Endodermal cell (in vitro differentiated cells): ENCODE results near the gene TATDN2. TPM values are rescaled to one million over a fixed set of nuclear protein-coding genes. Genes with fewer than 3 reads are reported as not detected.
"Not testable (repeated sequence)": the region's sequence is repeated elsewhere in the genome, so short reads cannot be mapped to it uniquely, and the experiment has no call there.

Experiments
- DNase-seq: peaks from one replicate; pipeline ENCODE4 v3.0.0-alpha.2; 2017
- H3K27ac ChIP-seq: 2 replicates; pipeline ENCODE4 v1.5.1; 2013; ENCODE audit warnings: mild to moderate bottlenecking, low read depth, low read length, moderate library complexity
- H3K27me3 ChIP-seq: 2 replicates; pipeline ENCODE4 v1.6.1; 2013; ENCODE audit warnings: mild to moderate bottlenecking, low read length, moderate library complexity; ENCODE audit not compliant: insufficient read depth, control insufficient read depth, poor library complexity, severe bottlenecking
- H3K36me3 ChIP-seq: 2 replicates; pipeline ENCODE4 v1.7.0; 2013; ENCODE audit warnings: mild to moderate bottlenecking, low read length, moderate library complexity; ENCODE audit not compliant: control insufficient read depth, insufficient read depth
- H3K4me1 ChIP-seq: one replicate; pipeline ENCODE4 v1.7.0; 2013; ENCODE audit warnings: low read length; ENCODE audit not compliant: control insufficient read depth, insufficient read depth
- H3K4me3 ChIP-seq: 2 replicates; pipeline ENCODE4 v1.5.1; 2013; ENCODE audit warnings: mild to moderate bottlenecking, low read length, moderate library complexity
- H3K9ac ChIP-seq: 2 replicates; pipeline ENCODE4 v1.6.1; 2013; ENCODE audit warnings: mild to moderate bottlenecking, low read length, moderate library complexity; ENCODE audit not compliant: poor library complexity, severe bottlenecking; ENCODE audit errors: extremely low read depth
- H3K9me3 ChIP-seq: 2 replicates; pipeline ENCODE4 v1.6.1; 2013; ENCODE audit warnings: mild to moderate bottlenecking, low read length, moderate library complexity; ENCODE audit not compliant: control insufficient read depth
- H3K27ac Mint-ChIP-seq: 2 replicates; pipeline ENCODE4 v1.8.0; 2020; ENCODE audit warnings: mixed read lengths
- H3K27me3 Mint-ChIP-seq: 2 replicates; pipeline ENCODE4 v1.8.0; 2021; ENCODE audit warnings: mild to moderate bottlenecking, mixed read lengths; ENCODE audit not compliant: insufficient read depth
- H3K36me3 Mint-ChIP-seq: 2 replicates; pipeline ENCODE4 v1.8.0; 2020; ENCODE audit warnings: low read depth, mixed read lengths
- H3K4me1 Mint-ChIP-seq: 2 replicates; pipeline ENCODE4 v1.8.0; 2020; ENCODE audit warnings: mixed read lengths
- H3K4me3 Mint-ChIP-seq: 2 replicates; pipeline ENCODE4 v1.8.0; 2020; ENCODE audit warnings: mild to moderate bottlenecking, moderate library complexity, mixed read lengths
- H3K9me3 Mint-ChIP-seq: 2 replicates; pipeline ENCODE4 v1.8.0; 2020; ENCODE audit warnings: mild to moderate bottlenecking, mixed read lengths
- WGBS, 2 experiments: methylation state at CpG; one replicate each; pipeline versions ENCODE4 v1.1.5 to v1.1.7; 2013; ENCODE audit warnings: missing lambda C conversion rate in 2 of 2, mixed read lengths in 1 of 2; ENCODE audit not compliant: insufficient coverage in 1 of 2, insufficient read length in 1 of 2; 5-methylcytosine and 5-hydroxymethylcytosine counted together
- total RNA-seq, 2 donors: library from RNA; stranded (reverse); fragmentation: NEBNext Ultra II Directional in 1 of 2; extraction: Animal tissue kit (Norgen Biotek cat#: 25700) in 1 of 2; gene quantifications; 2 replicates in 1 of 2; 3 replicates in 1 of 2; pipeline ENCODE4 v1.2.1, GENCODE V29; 2021
- TF ChIP-seq, protein P1 (sequence below): fragments of 200-600 bp; sonication (generic); conservative IDR thresholded peaks from 2 replicates; pipeline ENCODE4 v1.5.0; 2021; ENCODE audit warnings: antibody characterized with exemption, mild to moderate bottlenecking

Gene TATDN2
- total RNA-seq, 2 donors from 2014 or later, result 34.0 to 34.1 TPM

GRCh38 chr3:10294030-10294586 lies 45.8 kb downstream of the TATDN2 start:
- H3K4me3 ChIP-seq, result no peak overlapping the region
- peaks cover 24% of the 10 kb centered on the region for H3K36me3 Mint-ChIP-seq
- H3K9me3 ChIP-seq, result no peaks in the 10 kb centered on the region
- no peak overlapping the region for H3K4me3 Mint-ChIP-seq
- peaks cover 24% of the 10 kb centered on the region for H3K4me1 Mint-ChIP-seq
- no peak overlapping the region for H3K9ac ChIP-seq
- no peaks in the 10 kb centered on the region for H3K27me3 Mint-ChIP-seq
- peak; percentile 27 for DNase-seq
- 94 to 96% methylated on average over 10 to 12 of the region's 12 CpGs for WGBS, 2 experiments
- TF ChIP-seq, protein P1, sequence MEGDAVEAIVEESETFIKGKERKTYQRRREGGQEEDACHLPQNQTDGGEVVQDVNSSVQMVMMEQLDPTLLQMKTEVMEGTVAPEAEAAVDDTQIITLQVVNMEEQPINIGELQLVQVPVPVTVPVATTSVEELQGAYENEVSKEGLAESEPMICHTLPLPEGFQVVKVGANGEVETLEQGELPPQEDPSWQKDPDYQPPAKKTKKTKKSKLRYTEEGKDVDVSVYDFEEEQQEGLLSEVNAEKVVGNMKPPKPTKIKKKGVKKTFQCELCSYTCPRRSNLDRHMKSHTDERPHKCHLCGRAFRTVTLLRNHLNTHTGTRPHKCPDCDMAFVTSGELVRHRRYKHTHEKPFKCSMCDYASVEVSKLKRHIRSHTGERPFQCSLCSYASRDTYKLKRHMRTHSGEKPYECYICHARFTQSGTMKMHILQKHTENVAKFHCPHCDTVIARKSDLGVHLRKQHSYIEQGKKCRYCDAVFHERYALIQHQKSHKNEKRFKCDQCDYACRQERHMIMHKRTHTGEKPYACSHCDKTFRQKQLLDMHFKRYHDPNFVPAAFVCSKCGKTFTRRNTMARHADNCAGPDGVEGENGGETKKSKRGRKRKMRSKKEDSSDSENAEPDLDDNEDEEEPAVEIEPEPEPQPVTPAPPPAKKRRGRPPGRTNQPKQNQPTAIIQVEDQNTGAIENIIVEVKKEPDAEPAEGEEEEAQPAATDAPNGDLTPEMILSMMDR, result no peak
- no peak overlapping the region for H3K27ac ChIP-seq
- peaks cover 13% of the 10 kb centered on the region for H3K36me3 ChIP-seq
- H3K9me3 Mint-ChIP-seq, result no peaks in the 10 kb centered on the region
- H3K27me3 ChIP-seq, result no peaks in the 10 kb centered on the region
- H3K4me1 ChIP-seq, result peaks cover 3% of the 10 kb centered on the region
- peak overlapping the region; percentile 8 for H3K27ac Mint-ChIP-seq

- H3K9me3 ChIP-seq, H3K27me3 ChIP-seq, H3K4me1 ChIP-seq, H3K4me1 Mint-ChIP-seq, H3K4me3 ChIP-seq, H3K27ac Mint-ChIP-seq, H3K27ac ChIP-seq, H3K9me3 Mint-ChIP-seq, H3K9ac ChIP-seq, H3K4me3 Mint-ChIP-seq, DNase-seq, H3K27me3 Mint-ChIP-seq: not testable (repeated sequence)
- H3K36me3 ChIP-seq, result peaks cover 50% of the 10 kb centered on the region
- no CpG with 5 or more reads among the region's 1 CpG for WGBS, 2 experiments
- H3K36me3 Mint-ChIP-seq, result peaks cover 56% of the 10 kb centered on the region
Observed at GRCh38 chr3:10298064-10298463, 49.8 kb downstream of the TATDN2 start.

DNA sequence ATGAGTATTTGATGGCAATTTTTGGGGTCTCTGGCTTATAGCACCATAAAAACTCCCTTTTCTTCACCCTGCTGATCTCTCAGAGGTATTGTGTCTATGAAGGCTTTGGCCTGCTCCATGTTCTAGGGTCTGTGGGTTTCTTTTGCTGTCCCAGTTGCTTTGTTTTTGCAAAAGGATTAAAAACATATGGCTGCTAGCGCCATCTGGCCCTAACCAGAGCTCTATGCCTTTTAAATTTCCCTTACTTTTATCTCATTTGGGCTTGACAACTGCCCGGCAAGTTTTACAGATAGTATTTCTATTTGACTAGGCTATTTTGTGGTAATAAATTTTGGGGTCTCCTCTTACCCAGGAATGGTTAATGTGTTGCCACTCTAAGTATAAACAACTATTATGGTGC lies 50.9 kb downstream of the TATDN2 start:
- no peak overlapping the region for H3K4me3 ChIP-seq
- no peaks in the 10 kb centered on the region for H3K27me3 ChIP-seq
- H3K9me3 ChIP-seq, result no peaks in the 10 kb centered on the region
- 75 to 100% methylated on average over 1 to 2 of the region's 2 CpGs for WGBS, 2 experiments
- H3K27me3 Mint-ChIP-seq, result no peaks in the 10 kb centered on the region
- no peaks in the 10 kb centered on the region for H3K9me3 Mint-ChIP-seq
- H3K36me3 Mint-ChIP-seq, result peaks cover 63% of the 10 kb centered on the region
- peaks cover 61% of the 10 kb centered on the region for H3K36me3 ChIP-seq
- TF ChIP-seq, protein P1, result peak; percentile 21
- H3K27ac Mint-ChIP-seq, result no peak overlapping the region
- no peaks in the 10 kb centered on the region for H3K4me1 ChIP-seq
- no peak overlapping the region for H3K4me3 Mint-ChIP-seq
- DNase-seq, result peak; percentile 40
- no peaks in the 10 kb centered on the region for H3K4me1 Mint-ChIP-seq
- H3K27ac ChIP-seq, result no peak overlapping the region
- H3K9ac ChIP-seq, result no peak overlapping the region

DNA sequence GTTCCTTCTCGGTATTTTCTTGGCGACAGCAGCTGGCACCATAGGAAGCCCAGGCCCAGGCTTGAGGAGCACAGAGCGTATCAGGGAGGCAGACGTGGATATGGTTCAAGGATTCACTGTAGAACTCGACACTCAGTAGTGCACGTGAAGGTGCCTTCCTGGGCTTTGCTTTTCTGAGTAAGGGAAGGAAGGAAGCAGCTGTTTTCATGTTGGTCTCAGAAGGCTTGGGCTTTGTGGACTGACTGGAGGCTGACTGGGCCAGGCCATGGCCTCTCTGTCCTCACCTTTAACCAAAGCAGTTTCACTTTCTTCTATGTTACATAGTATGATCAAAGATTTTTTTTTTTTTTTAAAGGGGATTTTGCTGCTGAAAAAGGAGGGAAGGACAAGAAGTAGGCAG lies 51.4 kb downstream of the TATDN2 start:
- Histone ChIP-seq H3K4me1 (no peaks in the 10 kb centered on the region), H3K36me3 (peaks cover 66% of the 10 kb centered on the region), H3K27ac (no peak overlapping the region), H3K9ac (no peak overlapping the region), H3K9me3 (no peaks in the 10 kb centered on the region), H3K4me3 (no peak overlapping the region), H3K27me3 (no peaks in the 10 kb centered on the region)
- H3K27ac Mint-ChIP-seq, result no peak overlapping the region
- peaks cover 65% of the 10 kb centered on the region for H3K36me3 Mint-ChIP-seq
- 95 to 97% methylated on average over 4 to 6 of the region's 6 CpGs for WGBS, 2 experiments
- TF ChIP-seq, protein P1, result no peak
- H3K4me1 Mint-ChIP-seq, result no peaks in the 10 kb centered on the region
- no peak overlapping the region for H3K4me3 Mint-ChIP-seq
- peak; percentile 26 for DNase-seq
- no peaks in the 10 kb centered on the region for H3K9me3 Mint-ChIP-seq
- H3K27me3 Mint-ChIP-seq, result no peaks in the 10 kb centered on the region
